H7 (cell line): ENCODE data around the gene MYCBP2. TPM values are rescaled to one million over a fixed set of nuclear protein-coding genes. Genes with fewer than 3 reads are reported as not detected.

Experiments
- DNase-seq: peaks from one replicate; pipeline ENCODE4 v3.0.0; 2012
- H3K27me3 ChIP-seq: 2 replicates; pipeline ENCODE4 v1.6.0; 2011; ENCODE audit warnings: mild to moderate bottlenecking, low read length; ENCODE audit not compliant: control insufficient read depth, insufficient read depth
- H3K36me3 ChIP-seq: replicated peaks from 2 replicates; pipeline ENCODE4 v1.5.1; 2011; ENCODE audit warnings: low read length; ENCODE audit not compliant: control insufficient read depth, insufficient read depth
- H3K4me3 ChIP-seq: 2 replicates; pipeline ENCODE4 v1.5.1; 2011; ENCODE audit warnings: low read depth, mild to moderate bottlenecking, control low read depth, low read length, moderate library complexity; ENCODE audit not compliant: insufficient read depth
- total RNA-seq: library from RNA; depleted of rRNA; stranded (reverse); fragments of >200 nt; shearing (Covaris generic); gene quantifications from 2 replicates; pipeline ENCODE4 v1.2.3, GENCODE V29; 2014

Gene MYCBP2
- total RNA-seq, 1 experiment from 2014 or later = 18.3 TPM

GRCh38 chr13:77180011-77180410 is 146.9 kb downstream of the MYCBP2 start:
- no peak overlapping the region for H3K4me3 ChIP-seq
- peaks cover 3% of the 10 kb centered on the region for H3K36me3 ChIP-seq
- H3K27me3 ChIP-seq = no peaks in the 10 kb centered on the region
- DNase-seq = no peak

- H3K36me3 ChIP-seq = peaks cover 3% of the 10 kb centered on the region
- no peaks in the 10 kb centered on the region for H3K27me3 ChIP-seq
- DNase-seq = no peak
- H3K4me3 ChIP-seq = no peak overlapping the region
These were observed 149.2 kb downstream of the MYCBP2 start for GRCh38 chr13:77177646-77178045.

GRCh38 chr13:77176350-77176749 is 150.5 kb downstream of the MYCBP2 start:
- no peak for DNase-seq
- Histone ChIP-seq H3K36me3 (peaks cover 3% of the 10 kb centered on the region), H3K4me3 (no peak overlapping the region), H3K27me3 (no peaks in the 10 kb centered on the region)

- Histone ChIP-seq H3K4me3 (no peak overlapping the region), H3K36me3 (0 out of 2 replicates have a peak, but pooled peaks cover 1% of the 10 kb centered on the region), H3K27me3 (no peaks in the 10 kb centered on the region)
- DNase-seq = no peak
These were observed 154.2 kb downstream of the MYCBP2 start for GRCh38 chr13:77172650-77173049.

GRCh38 chr13:77171451-77171850 is 155.4 kb downstream of the MYCBP2 start:
- DNase-seq = no peak
- Histone ChIP-seq H3K27me3 (no peaks in the 10 kb centered on the region), H3K4me3 (no peak overlapping the region), H3K36me3 (peaks cover 1% of the 10 kb centered on the region; the same call in 1 of the 2 replicates)

- Histone ChIP-seq H3K4me3 (no peak overlapping the region), H3K27me3 (no peaks in the 10 kb centered on the region), H3K36me3 (peaks cover 1% of the 10 kb centered on the region; the same call in 1 of the 2 replicates)
- no peak for DNase-seq
These were observed 158.7 kb downstream of the MYCBP2 start for GRCh38 chr13:77168237-77168636.

- H3K27me3 ChIP-seq = no peaks in the 10 kb centered on the region
- no peak overlapping the region for H3K4me3 ChIP-seq
- DNase-seq = no peak
- H3K36me3 ChIP-seq = no peaks in the 10 kb centered on the region
These were observed 176.2 kb downstream of the MYCBP2 start for GRCh38 chr13:77150651-77151050.

GRCh38 chr13:77143431-77143830 is 183.5 kb downstream of the MYCBP2 start:
- Histone ChIP-seq H3K27me3 (no peaks in the 10 kb centered on the region), H3K4me3 (no peak overlapping the region), H3K36me3 (no peaks in the 10 kb centered on the region; the same call in none of the 2 replicates)
- DNase-seq = no peak

- Histone ChIP-seq H3K4me3 (no peak overlapping the region), H3K27me3 (no peaks in the 10 kb centered on the region), H3K36me3 (no peaks in the 10 kb centered on the region; the same call in none of the 2 replicates)
- no peak for DNase-seq
These were observed 187.6 kb downstream of the MYCBP2 start for GRCh38 chr13:77139306-77139705.

GRCh38 chr13:77138813-77139212 is 188.1 kb downstream of the MYCBP2 start:
- Histone ChIP-seq H3K27me3 (no peaks in the 10 kb centered on the region), H3K36me3 (no peaks in the 10 kb centered on the region), H3K4me3 (no peak overlapping the region)
- no peak for DNase-seq

- Histone ChIP-seq H3K27me3 (no peaks in the 10 kb centered on the region), H3K4me3 (no peak overlapping the region), H3K36me3 (no peaks in the 10 kb centered on the region)
- no peak for DNase-seq
These were observed 189.9 kb downstream of the MYCBP2 start for GRCh38 chr13:77136902-77137420.

GRCh38 chr13:77124423-77124822 is 202.5 kb downstream of the MYCBP2 start:
- no peak for DNase-seq
- H3K27me3 ChIP-seq = no peaks in the 10 kb centered on the region
- H3K36me3 ChIP-seq = no peaks in the 10 kb centered on the region
- H3K4me3 ChIP-seq = no peak overlapping the region

- DNase-seq = no peak
- no peak overlapping the region for H3K4me3 ChIP-seq
These were observed 208.8 kb downstream of the MYCBP2 start for GRCh38 chr13:77118134-77118533.

GRCh38 chr13:77114271-77114670 is 212.6 kb downstream of the MYCBP2 start:
- H3K27me3 ChIP-seq = no peaks in the 10 kb centered on the region
- no peak for DNase-seq
- H3K36me3 ChIP-seq = no peaks in the 10 kb centered on the region
- H3K4me3 ChIP-seq = no peak overlapping the region

More at GRCh38 chr13:77118134-77118533, 208.8 kb downstream of the MYCBP2 start:
- no peaks in the 10 kb centered on the region for H3K27me3 ChIP-seq
- no peaks in the 10 kb centered on the region for H3K36me3 ChIP-seq

- Histone ChIP-seq H3K36me3 (no peaks in the 10 kb centered on the region), H3K4me3 (no peak overlapping the region), H3K27me3 (no peaks in the 10 kb centered on the region)
- no peak for DNase-seq
These were observed 213.4 kb downstream of the MYCBP2 start for GRCh38 chr13:77113496-77113895.

- no peaks in the 10 kb centered on the region for H3K27me3 ChIP-seq
- no peaks in the 10 kb centered on the region for H3K36me3 ChIP-seq
- no peak for DNase-seq
- no peak overlapping the region for H3K4me3 ChIP-seq
These were observed 221.8 kb downstream of the MYCBP2 start for GRCh38 chr13:77105051-77105450.
